WTC11 (cell line): ENCODE data around the gene RPIA. TPM values are rescaled to one million over a fixed set of nuclear protein-coding genes. Genes with fewer than 3 reads are reported as not detected.
A peak's percentile ranks its signal among the peaks of the same experiment; 100 is the strongest.

ENCODE experiments used
- ELF4 ChIP-seq: sonication (generic); formaldehyde crosslinking; IDR thresholded peaks from 2 replicates; pipeline ENCODE4 v1.8.1; 2022; ENCODE audit warnings: low read depth, mild to moderate bottlenecking, moderate library complexity, missing genetic modification reagents
- EMX1 ChIP-seq: fragments of 250-450 bp; sonication (Bioruptor Pico); IDR thresholded peaks from 2 replicates; pipeline ENCODE4 v1.8.0; 2021; ENCODE audit warnings: mild to moderate bottlenecking
- ERG ChIP-seq: fragments of 250-450 bp; sonication (Bioruptor Pico); IDR thresholded peaks from 2 replicates; pipeline ENCODE4 v1.8.0; 2021; ENCODE audit warnings: mild to moderate bottlenecking
- ESRRA ChIP-seq: sonication (generic); formaldehyde crosslinking; IDR thresholded peaks from 2 replicates; pipeline ENCODE4 v1.8.1; 2022; ENCODE audit warnings: mild to moderate bottlenecking, missing genetic modification reagents, borderline replicate concordance
- ETV6 ChIP-seq: sonication (generic); formaldehyde crosslinking; IDR thresholded peaks from 2 replicates; pipeline ENCODE4 v1.8.1; 2022; ENCODE audit warnings: mild to moderate bottlenecking, missing genetic modification reagents
- GTF2I ChIP-seq: fragments of 250-450 bp; sonication (Bioruptor Pico); conservative IDR thresholded peaks from 2 replicates; pipeline ENCODE4 v1.4.0; 2021; ENCODE audit warnings: mild to moderate bottlenecking
- HMGXB4 ChIP-seq: sonication (generic); formaldehyde crosslinking; IDR thresholded peaks from 2 replicates; pipeline ENCODE4 v1.8.1; 2023; ENCODE audit warnings: mild to moderate bottlenecking, moderate library complexity, missing genetic modification reagents
- MAX ChIP-seq: sonication (generic); formaldehyde crosslinking; IDR thresholded peaks from 2 replicates; pipeline ENCODE4 v1.8.0; 2022; ENCODE audit warnings: mild to moderate bottlenecking, missing genetic modification reagents
- NFE2L1 ChIP-seq: sonication (generic); formaldehyde crosslinking; IDR thresholded peaks from 2 replicates; pipeline ENCODE4 v1.8.1; 2023; ENCODE audit warnings: missing genetic modification reagents
- NFYB ChIP-seq: sonication (generic); formaldehyde crosslinking; conservative IDR thresholded peaks from 2 replicates; pipeline ENCODE4 v1.8.0; 2022; ENCODE audit warnings: low read depth, missing genetic modification reagents
- PRRX2 ChIP-seq: fragments of 250-450 bp; sonication (Bioruptor Pico); IDR thresholded peaks from 2 replicates; pipeline ENCODE4 v1.8.0; 2021; ENCODE audit warnings: mild to moderate bottlenecking
- SMAD4 ChIP-seq: sonication (generic); formaldehyde crosslinking; IDR thresholded peaks from 2 replicates; pipeline ENCODE4 v1.8.0; 2022; ENCODE audit warnings: mild to moderate bottlenecking, missing genetic modification reagents
- SOX15 ChIP-seq: fragments of 250-450 bp; sonication (Bioruptor Pico); IDR thresholded peaks from 2 replicates; pipeline ENCODE4 v1.9.0; 2021; ENCODE audit warnings: mild to moderate bottlenecking
- ZNF219 ChIP-seq: sonication (generic); formaldehyde crosslinking; IDR thresholded peaks from 2 replicates; pipeline ENCODE4 v1.8.0; 2023; ENCODE audit warnings: missing genetic modification reagents, mild to moderate bottlenecking, borderline replicate concordance
- ZNF232 ChIP-seq: sonication (generic); formaldehyde crosslinking; IDR thresholded peaks from 2 replicates; pipeline ENCODE4 v1.8.0; 2022; ENCODE audit warnings: mild to moderate bottlenecking, missing genetic modification reagents
- ZNF281 ChIP-seq: sonication (generic); formaldehyde crosslinking; IDR thresholded peaks from 2 replicates; pipeline ENCODE4 v1.8.0; 2023; ENCODE audit warnings: mild to moderate bottlenecking, missing genetic modification reagents
- ZNF416 ChIP-seq: fragments of 250-450 bp; sonication (Bioruptor Pico); IDR thresholded peaks from 2 replicates; pipeline ENCODE4 v1.9.0; 2021; ENCODE audit warnings: mild to moderate bottlenecking, inconsistent platforms
- total RNA-seq: library from RNA; stranded (reverse); gene quantifications from 3 replicates; pipeline ENCODE4 v1.2.3, GENCODE V29; 2021
- TF ChIP-seq, protein P1 (sequence below): sonication (generic); formaldehyde crosslinking; IDR thresholded peaks from 2 replicates; pipeline ENCODE4 v1.8.1; 2023; ENCODE audit warnings: mild to moderate bottlenecking, missing genetic modification reagents
- TF ChIP-seq, protein P2 (sequence below): sonication (generic); formaldehyde crosslinking; IDR thresholded peaks from 2 replicates; pipeline ENCODE4 v1.8.1; 2023; ENCODE audit warnings: mild to moderate bottlenecking, missing genetic modification reagents
- TF ChIP-seq, protein P3 (sequence below): fragments of 250-450 bp; sonication (Bioruptor Pico); IDR thresholded peaks from 2 replicates; pipeline ENCODE4 v1.9.0; 2021; ENCODE audit warnings: mild to moderate bottlenecking, borderline replicate concordance
- TF ChIP-seq, protein P4 (sequence below): sonication (generic); formaldehyde crosslinking; IDR thresholded peaks from 2 replicates; pipeline ENCODE4 v1.8.1; 2023; ENCODE audit warnings: mild to moderate bottlenecking, missing genetic modification reagents, moderate library complexity
- TF ChIP-seq, protein P5 (sequence below): fragments of 250-450 bp; sonication (Bioruptor Pico); IDR thresholded peaks from 2 replicates; pipeline ENCODE4 v1.9.0; 2021; ENCODE audit warnings: moderate library complexity, mild to moderate bottlenecking, inconsistent platforms, borderline replicate concordance
- TF ChIP-seq, protein P6 (sequence below): sonication (generic); formaldehyde crosslinking; conservative IDR thresholded peaks from 2 replicates; pipeline ENCODE4 v1.8.1; 2022; ENCODE audit warnings: mild to moderate bottlenecking, missing genetic modification reagents

Gene RPIA
- total RNA-seq, 1 experiment from 2014 or later = 23.4 TPM

- TF ChIP-seq, protein P1, sequence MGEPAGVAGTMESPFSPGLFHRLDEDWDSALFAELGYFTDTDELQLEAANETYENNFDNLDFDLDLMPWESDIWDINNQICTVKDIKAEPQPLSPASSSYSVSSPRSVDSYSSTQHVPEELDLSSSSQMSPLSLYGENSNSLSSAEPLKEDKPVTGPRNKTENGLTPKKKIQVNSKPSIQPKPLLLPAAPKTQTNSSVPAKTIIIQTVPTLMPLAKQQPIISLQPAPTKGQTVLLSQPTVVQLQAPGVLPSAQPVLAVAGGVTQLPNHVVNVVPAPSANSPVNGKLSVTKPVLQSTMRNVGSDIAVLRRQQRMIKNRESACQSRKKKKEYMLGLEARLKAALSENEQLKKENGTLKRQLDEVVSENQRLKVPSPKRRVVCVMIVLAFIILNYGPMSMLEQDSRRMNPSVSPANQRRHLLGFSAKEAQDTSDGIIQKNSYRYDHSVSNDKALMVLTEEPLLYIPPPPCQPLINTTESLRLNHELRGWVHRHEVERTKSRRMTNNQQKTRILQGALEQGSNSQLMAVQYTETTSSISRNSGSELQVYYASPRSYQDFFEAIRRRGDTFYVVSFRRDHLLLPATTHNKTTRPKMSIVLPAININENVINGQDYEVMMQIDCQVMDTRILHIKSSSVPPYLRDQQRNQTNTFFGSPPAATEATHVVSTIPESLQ (CRISPR knock-in tag) = no peak
- TF ChIP-seq ESRRA (CRISPR knock-in tag) = peak; percentile 42
- no peak for TF ChIP-seq EMX1 (CRISPR knock-in tag)
- 0 out of 2 replicates have a peak, but pooled peaks have one; percentile 61 for TF ChIP-seq SMAD4
- TF ChIP-seq, protein P2, sequence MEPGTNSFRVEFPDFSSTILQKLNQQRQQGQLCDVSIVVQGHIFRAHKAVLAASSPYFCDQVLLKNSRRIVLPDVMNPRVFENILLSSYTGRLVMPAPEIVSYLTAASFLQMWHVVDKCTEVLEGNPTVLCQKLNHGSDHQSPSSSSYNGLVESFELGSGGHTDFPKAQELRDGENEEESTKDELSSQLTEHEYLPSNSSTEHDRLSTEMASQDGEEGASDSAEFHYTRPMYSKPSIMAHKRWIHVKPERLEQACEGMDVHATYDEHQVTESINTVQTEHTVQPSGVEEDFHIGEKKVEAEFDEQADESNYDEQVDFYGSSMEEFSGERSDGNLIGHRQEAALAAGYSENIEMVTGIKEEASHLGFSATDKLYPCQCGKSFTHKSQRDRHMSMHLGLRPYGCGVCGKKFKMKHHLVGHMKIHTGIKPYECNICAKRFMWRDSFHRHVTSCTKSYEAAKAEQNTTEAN = no peak; the same call in 1 of the 2 replicates
- TF ChIP-seq, protein P3, sequence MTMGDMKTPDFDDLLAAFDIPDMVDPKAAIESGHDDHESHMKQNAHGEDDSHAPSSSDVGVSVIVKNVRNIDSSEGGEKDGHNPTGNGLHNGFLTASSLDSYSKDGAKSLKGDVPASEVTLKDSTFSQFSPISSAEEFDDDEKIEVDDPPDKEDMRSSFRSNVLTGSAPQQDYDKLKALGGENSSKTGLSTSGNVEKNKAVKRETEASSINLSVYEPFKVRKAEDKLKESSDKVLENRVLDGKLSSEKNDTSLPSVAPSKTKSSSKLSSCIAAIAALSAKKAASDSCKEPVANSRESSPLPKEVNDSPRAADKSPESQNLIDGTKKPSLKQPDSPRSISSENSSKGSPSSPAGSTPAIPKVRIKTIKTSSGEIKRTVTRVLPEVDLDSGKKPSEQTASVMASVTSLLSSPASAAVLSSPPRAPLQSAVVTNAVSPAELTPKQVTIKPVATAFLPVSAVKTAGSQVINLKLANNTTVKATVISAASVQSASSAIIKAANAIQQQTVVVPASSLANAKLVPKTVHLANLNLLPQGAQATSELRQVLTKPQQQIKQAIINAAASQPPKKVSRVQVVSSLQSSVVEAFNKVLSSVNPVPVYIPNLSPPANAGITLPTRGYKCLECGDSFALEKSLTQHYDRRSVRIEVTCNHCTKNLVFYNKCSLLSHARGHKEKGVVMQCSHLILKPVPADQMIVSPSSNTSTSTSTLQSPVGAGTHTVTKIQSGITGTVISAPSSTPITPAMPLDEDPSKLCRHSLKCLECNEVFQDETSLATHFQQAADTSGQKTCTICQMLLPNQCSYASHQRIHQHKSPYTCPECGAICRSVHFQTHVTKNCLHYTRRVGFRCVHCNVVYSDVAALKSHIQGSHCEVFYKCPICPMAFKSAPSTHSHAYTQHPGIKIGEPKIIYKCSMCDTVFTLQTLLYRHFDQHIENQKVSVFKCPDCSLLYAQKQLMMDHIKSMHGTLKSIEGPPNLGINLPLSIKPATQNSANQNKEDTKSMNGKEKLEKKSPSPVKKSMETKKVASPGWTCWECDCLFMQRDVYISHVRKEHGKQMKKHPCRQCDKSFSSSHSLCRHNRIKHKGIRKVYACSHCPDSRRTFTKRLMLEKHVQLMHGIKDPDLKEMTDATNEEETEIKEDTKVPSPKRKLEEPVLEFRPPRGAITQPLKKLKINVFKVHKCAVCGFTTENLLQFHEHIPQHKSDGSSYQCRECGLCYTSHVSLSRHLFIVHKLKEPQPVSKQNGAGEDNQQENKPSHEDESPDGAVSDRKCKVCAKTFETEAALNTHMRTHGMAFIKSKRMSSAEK (CRISPR knock-in tag) = no peak
- TF ChIP-seq, protein P4, sequence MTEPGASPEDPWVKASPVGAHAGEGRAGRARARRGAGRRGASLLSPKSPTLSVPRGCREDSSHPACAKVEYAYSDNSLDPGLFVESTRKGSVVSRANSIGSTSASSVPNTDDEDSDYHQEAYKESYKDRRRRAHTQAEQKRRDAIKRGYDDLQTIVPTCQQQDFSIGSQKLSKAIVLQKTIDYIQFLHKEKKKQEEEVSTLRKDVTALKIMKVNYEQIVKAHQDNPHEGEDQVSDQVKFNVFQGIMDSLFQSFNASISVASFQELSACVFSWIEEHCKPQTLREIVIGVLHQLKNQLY = no peak
- TF ChIP-seq NFE2L1 = peak; percentile 84; the same call in 1 of the 2 replicates
- TF ChIP-seq ELF4 (CRISPR knock-in tag) = peak; percentile 92
- no peak for TF ChIP-seq NFYB (CRISPR knock-in tag)
- TF ChIP-seq, protein P5, sequence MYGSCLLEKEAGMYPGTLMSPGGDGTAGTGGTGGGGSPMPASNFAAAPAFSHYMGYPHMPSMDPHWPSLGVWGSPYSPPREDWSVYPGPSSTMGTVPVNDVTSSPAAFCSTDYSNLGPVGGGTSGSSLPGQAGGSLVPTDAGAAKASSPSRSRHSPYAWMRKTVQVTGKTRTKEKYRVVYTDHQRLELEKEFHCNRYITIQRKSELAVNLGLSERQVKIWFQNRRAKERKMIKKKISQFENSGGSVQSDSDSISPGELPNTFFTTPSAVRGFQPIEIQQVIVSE = no peak
- TF ChIP-seq PRRX2 (CRISPR knock-in tag) = no peak
- TF ChIP-seq MAX = peak; percentile 99
- TF ChIP-seq GTF2I = no peak
- TF ChIP-seq ZNF219 (CRISPR knock-in tag) = peak; percentile 90
- TF ChIP-seq HMGXB4 (CRISPR knock-in tag) = peak; percentile 51
- TF ChIP-seq ERG (CRISPR knock-in tag) = no peak
- no peak for TF ChIP-seq ZNF416 (CRISPR knock-in tag)
- TF ChIP-seq SOX15 (CRISPR knock-in tag) = no peak
- TF ChIP-seq, protein P6, sequence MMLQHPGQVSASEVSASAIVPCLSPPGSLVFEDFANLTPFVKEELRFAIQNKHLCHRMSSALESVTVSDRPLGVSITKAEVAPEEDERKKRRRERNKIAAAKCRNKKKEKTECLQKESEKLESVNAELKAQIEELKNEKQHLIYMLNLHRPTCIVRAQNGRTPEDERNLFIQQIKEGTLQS (CRISPR knock-in tag) = no peak
- TF ChIP-seq ETV6 (CRISPR knock-in tag) = peak; percentile 93
- TF ChIP-seq ZNF281 (CRISPR knock-in tag) = 0 out of 2 replicates have a peak, but pooled peaks have one; percentile 74
- TF ChIP-seq ZNF232 (CRISPR knock-in tag) = peak; percentile 96
Measured at GRCh38 chr2:88765154-88765888, 73.8 kb downstream of the RPIA start (continued).
